ENCODE measurements around the gene ABHD11. TPM values are rescaled to one million over a fixed set of nuclear protein-coding genes. Genes with fewer than 3 reads are reported as not detected.
A peak's percentile ranks its signal among the peaks of the same experiment; 100 is the strongest.
"Not testable (repeated sequence)": the region's sequence is repeated elsewhere in the genome, so short reads cannot be mapped to it uniquely, and the experiment has no call there.

ABHD11 gene
- 17.1 TPM for polyA plus RNA-seq (2013, experiment 1 of 2)
- polyA plus RNA-seq (2013, experiment 2 of 2): 16.7 TPM

- WGBS, 2 donors (ENCODE audit: extremely low coverage in 2 of 2, insufficient read length in 2 of 2, insufficient replicate concordance in 1 of 2): no CpG with 5 or more reads among the region's 84 CpGs
- peak within 1 kb of the TSS; percentile 43 for H4K8ac ChIP-seq (ENCODE audit: low read depth, low read length)
Measured at GRCh38 chr7:73738612-73739386, at the start of gene ABHD11. ABHD11 (minus strand) TSS chr7:73738802; CDS start chr7:73738770, 32 bp downstream.

GRCh38 chr7:73787786-73788048, 49.1 kb upstream of the ABHD11 start:
- not testable (repeated sequence) for H3K4me3 ChIP-seq (ENCODE audit: low read length in 2 of 2); H3K14ac ChIP-seq (ENCODE audit: low read length); H3K79me1 ChIP-seq (ENCODE audit: low read depth, low read length); H2BK5ac ChIP-seq (ENCODE audit: low read length); H3K4ac ChIP-seq (ENCODE audit: low read length); H3K18ac ChIP-seq (ENCODE audit: low read length); H3K23ac ChIP-seq (ENCODE audit: low read depth, low read length, poor library complexity); H3K4me2 ChIP-seq (ENCODE audit: insufficient read depth, low read length, poor library complexity, severe bottlenecking); H3K27ac ChIP-seq (replicated peaks; ENCODE audit: low read length); H3K27me3 ChIP-seq (ENCODE audit: control insufficient read depth in 3 of 3, insufficient read depth in 3 of 3, low read depth in 1 of 3, low read length in 3 of 3); H3K4me1 ChIP-seq (ENCODE audit: control insufficient read depth in 2 of 2, insufficient read depth in 1 of 2, low read depth in 1 of 2, low read length in 2 of 2); H2AK5ac ChIP-seq (ENCODE audit: low read depth, low read length); H3K9me3 ChIP-seq (replicated peaks in 1 of 2; ENCODE audit: control insufficient read depth in 2 of 2, insufficient read depth in 1 of 2, low read depth in 1 of 2, low read length in 2 of 2); H3K9ac ChIP-seq (ENCODE audit: low read depth, low read length, poor library complexity); H2BK15ac ChIP-seq (ENCODE audit: low read length); H3K36me3 ChIP-seq (replicated peaks in 1 of 2; ENCODE audit: control insufficient read depth in 2 of 2, insufficient read depth in 2 of 2, low read length in 2 of 2); H2AFZ ChIP-seq (ENCODE audit: low read length); H4K8ac ChIP-seq (ENCODE audit: low read depth, low read length); H4K91ac ChIP-seq (ENCODE audit: low read depth, low read length, poor library complexity); H2BK12ac ChIP-seq (ENCODE audit: low read length); H2BK120ac ChIP-seq (ENCODE audit: low read depth, low read length); DNase-seq (ENCODE audit: low spot score)
- WGBS, 2 donors (ENCODE audit: extremely low coverage in 2 of 2, insufficient read length in 2 of 2, insufficient replicate concordance in 1 of 2): no CpG with 5 or more reads among the region's 1 CpG

More at GRCh38 chr7:73738612-73739386, at the start of gene ABHD11:
- peak within 1 kb of the TSS; percentile 98 for H3K4me2 ChIP-seq (ENCODE audit: insufficient read depth, low read length, poor library complexity, severe bottlenecking)
- DNase-seq (ENCODE audit: low spot score): peak; percentile 95
- peak within 1 kb of the TSS; percentile 98 for H2AFZ ChIP-seq (ENCODE audit: low read length)
- no peaks in the 10 kb centered on the region for H3K27me3 ChIP-seq (ENCODE audit: control insufficient read depth in 3 of 3, insufficient read depth in 3 of 3, low read depth in 1 of 3, low read length in 3 of 3)
- H4K91ac ChIP-seq (ENCODE audit: low read depth, low read length, poor library complexity): peak within 1 kb of the TSS; percentile 92
- H2BK120ac ChIP-seq (ENCODE audit: low read depth, low read length): peak within 1 kb of the TSS; percentile 72
- H3K18ac ChIP-seq (ENCODE audit: low read length): peak within 1 kb of the TSS; percentile 99
- H3K27ac ChIP-seq (replicated peaks; ENCODE audit: low read length): peak within 1 kb of the TSS; percentile 79
- H3K23ac ChIP-seq (ENCODE audit: low read depth, low read length, poor library complexity): peak within 1 kb of the TSS; percentile 99
- H2BK12ac ChIP-seq (ENCODE audit: low read length): peak within 1 kb of the TSS; percentile 100
- H3K36me3 ChIP-seq (replicated peaks in 1 of 2; ENCODE audit: control insufficient read depth in 2 of 2, insufficient read depth in 2 of 2, low read length in 2 of 2): peaks cover 21 to 22% of the 10 kb centered on the region in 2 donors
- no peak within 1 kb of the TSS for H3K14ac ChIP-seq (ENCODE audit: low read length)
- peak within 1 kb of the TSS; percentile 93 for H3K4ac ChIP-seq (ENCODE audit: low read length)
- no peaks in the 10 kb centered on the region for H3K9me3 ChIP-seq (replicated peaks in 1 of 2; ENCODE audit: control insufficient read depth in 2 of 2, insufficient read depth in 1 of 2, low read depth in 1 of 2, low read length in 2 of 2)
- H3K9ac ChIP-seq (ENCODE audit: low read depth, low read length, poor library complexity): peak within 1 kb of the TSS; percentile 97
- H2BK15ac ChIP-seq (ENCODE audit: low read length): peak within 1 kb of the TSS; percentile 100
- H3K79me1 ChIP-seq (ENCODE audit: low read depth, low read length): peaks cover 6% of the 10 kb centered on the region
- H2AK5ac ChIP-seq (ENCODE audit: low read depth, low read length): peak within 1 kb of the TSS; percentile 84
- peak within 1 kb of the TSS; percentile 88 to 96 for H3K4me3 ChIP-seq (ENCODE audit: low read length in 2 of 2)
- peak within 1 kb of the TSS; percentile 99 for H2BK5ac ChIP-seq (ENCODE audit: low read length)
- H3K4me1 ChIP-seq (ENCODE audit: control insufficient read depth in 2 of 2, insufficient read depth in 1 of 2, low read depth in 1 of 2, low read length in 2 of 2): peaks cover 24 to 27% of the 10 kb centered on the region in 2 donors

- DNase-seq (ENCODE audit: low spot score): no peak
- Histone ChIP-seq H3K79me1 (ENCODE audit: low read depth, low read length) (no peaks in the 10 kb centered on the region), H4K8ac (ENCODE audit: low read depth, low read length) (no peak overlapping the region), H3K18ac (ENCODE audit: low read length) (no peak overlapping the region), H3K4ac (ENCODE audit: low read length) (no peak overlapping the region), H3K9ac (ENCODE audit: low read depth, low read length, poor library complexity) (no peak overlapping the region), H3K27me3 (ENCODE audit: control insufficient read depth in 3 of 3, insufficient read depth in 3 of 3, low read depth in 1 of 3, low read length in 3 of 3) (no peaks in the 10 kb centered on the region), H3K14ac (ENCODE audit: low read length) (no peak overlapping the region), H4K91ac (ENCODE audit: low read depth, low read length, poor library complexity) (no peak overlapping the region), H3K9me3 (replicated peaks in 1 of 2; ENCODE audit: control insufficient read depth in 2 of 2, insufficient read depth in 1 of 2, low read depth in 1 of 2, low read length in 2 of 2) (no peaks in the 10 kb centered on the region), H2BK12ac (ENCODE audit: low read length) (no peak overlapping the region), H3K27ac (replicated peaks; ENCODE audit: low read length) (no peak overlapping the region), H3K23ac (ENCODE audit: low read depth, low read length, poor library complexity) (no peak overlapping the region), H3K4me3 (ENCODE audit: low read length in 2 of 2) (no peak overlapping the region), H2BK120ac (ENCODE audit: low read depth, low read length) (no peak overlapping the region), H2AFZ (ENCODE audit: low read length) (no peak overlapping the region), H3K4me1 (ENCODE audit: control insufficient read depth in 2 of 2, insufficient read depth in 1 of 2, low read depth in 1 of 2, low read length in 2 of 2) (no peaks in the 10 kb centered on the region), H2BK15ac (ENCODE audit: low read length) (no peak overlapping the region), H3K36me3 (replicated peaks in 1 of 2; ENCODE audit: control insufficient read depth in 2 of 2, insufficient read depth in 2 of 2, low read length in 2 of 2) (no peaks in the 10 kb centered on the region), H2AK5ac (ENCODE audit: low read depth, low read length) (no peak overlapping the region), H3K4me2 (ENCODE audit: insufficient read depth, low read length, poor library complexity, severe bottlenecking) (no peak overlapping the region), H2BK5ac (ENCODE audit: low read length) (no peak overlapping the region)
- WGBS, 2 donors (ENCODE audit: extremely low coverage in 2 of 2, insufficient read length in 2 of 2, insufficient replicate concordance in 1 of 2): no CpG with 5 or more reads among the region's 1 CpG
Measured at GRCh38 chr7:73786588-73786987, 48.0 kb upstream of the ABHD11 start.

- no peak overlapping the region for H3K4me2 ChIP-seq (ENCODE audit: insufficient read depth, low read length, poor library complexity, severe bottlenecking)
- H3K4me3 ChIP-seq (ENCODE audit: low read length in 2 of 2): no peak overlapping the region
- no peak overlapping the region for H2AK5ac ChIP-seq (ENCODE audit: low read depth, low read length)
- H4K91ac ChIP-seq (ENCODE audit: low read depth, low read length, poor library complexity): no peak overlapping the region
- H3K4ac ChIP-seq (ENCODE audit: low read length): no peak overlapping the region
- no peak overlapping the region for H4K8ac ChIP-seq (ENCODE audit: low read depth, low read length)
- whole genome bisulfite sequencing, 2 donors (ENCODE audit: extremely low coverage in 2 of 2, insufficient read length in 2 of 2, insufficient replicate concordance in 1 of 2): no CpG with 5 or more reads among the region's 1 CpG
- DNase-seq (ENCODE audit: low spot score): no peak
- no peak overlapping the region for H2BK12ac ChIP-seq (ENCODE audit: low read length)
- no peaks in the 10 kb centered on the region for H3K79me1 ChIP-seq (ENCODE audit: low read depth, low read length)
- H3K14ac ChIP-seq (ENCODE audit: low read length): no peak overlapping the region
- no peaks in the 10 kb centered on the region for H3K27me3 ChIP-seq (ENCODE audit: control insufficient read depth in 3 of 3, insufficient read depth in 3 of 3, low read depth in 1 of 3, low read length in 3 of 3)
- no peaks in the 10 kb centered on the region for H3K4me1 ChIP-seq (ENCODE audit: control insufficient read depth in 2 of 2, insufficient read depth in 1 of 2, low read depth in 1 of 2, low read length in 2 of 2)
- no peak overlapping the region for H3K9ac ChIP-seq (ENCODE audit: low read depth, low read length, poor library complexity)
- no peak overlapping the region for H3K18ac ChIP-seq (ENCODE audit: low read length)
- H2BK15ac ChIP-seq (ENCODE audit: low read length): no peak overlapping the region
- H3K36me3 ChIP-seq (replicated peaks in 1 of 2; ENCODE audit: control insufficient read depth in 2 of 2, insufficient read depth in 2 of 2, low read length in 2 of 2): no peaks in the 10 kb centered on the region
- H3K27ac ChIP-seq (replicated peaks; ENCODE audit: low read length): no peak overlapping the region
- H3K9me3 ChIP-seq (replicated peaks in 1 of 2; ENCODE audit: control insufficient read depth in 2 of 2, insufficient read depth in 1 of 2, low read depth in 1 of 2, low read length in 2 of 2): no peaks in the 10 kb centered on the region
- no peak overlapping the region for H2AFZ ChIP-seq (ENCODE audit: low read length)
- H3K23ac ChIP-seq (ENCODE audit: low read depth, low read length, poor library complexity): no peak overlapping the region
- no peak overlapping the region for H2BK120ac ChIP-seq (ENCODE audit: low read depth, low read length)
- H2BK5ac ChIP-seq (ENCODE audit: low read length): no peak overlapping the region
Measured at GRCh38 chr7:73779517-73779916, 40.9 kb upstream of the ABHD11 start.
